Epithelial cell of proximal tubule (primary cell): ENCODE data around the gene JAM2. TPM values are rescaled to one million over a fixed set of nuclear protein-coding genes. Genes with fewer than 3 reads are reported as not detected.

Experiments used
- total RNA-seq: library from RNA; depleted of rRNA; stranded (reverse); fragments of >200 nt; gene quantifications from 2 replicates; pipeline ENCODE4 v1.2.3, GENCODE V29; 2015

Gene JAM2
- total RNA-seq, 1 donor from 2014 or later, result 0.12 TPM

Other genes starting within 250 kb of the JAM2 start
- gene MRPL39, start 31.8 kb upstream of the JAM2 start, total RNA-seq, result 62.8 and 65.4 TPM in 2 replicates
- 73.5 and 110 TPM in 2 replicates for gene ATP5PF, start 95.6 kb downstream of the JAM2 start, total RNA-seq
- gene GABPA, start 95.7 kb downstream of the JAM2 start, total RNA-seq, result 11.4 and 14.7 TPM in 2 replicates